Calu3 (cell line): ENCODE results near the gene GADL1. TPM values are rescaled to one million over a fixed set of nuclear protein-coding genes. Genes with fewer than 3 reads are reported as not detected.

ENCODE experiments used
- BruUV-seq: library from RNA; stranded (reverse); fragments of 400-500 nt; replicated peaks from 2 replicates; lab custom pipeline; 2021; lab: Mats Ljungman, UMichigan
- CTCF ChIA-PET: fragments of 300-600 bp; sonication (Branson Sonifier 250); formaldehyde crosslinking; loops from one replicate; lab custom pipeline; 2022; ENCODE audit warnings: antibody characterized with exemption; lab: Charles Lee
- DNase-seq: peaks from one replicate; pipeline ENCODE4 v3.0.0; 2022
- H3K27ac Mint-ChIP-seq: one replicate; pipeline ENCODE4 v1.8.0; 2022; ENCODE audit warnings: mixed read lengths; ENCODE audit not compliant: unreplicated experiment
- H3K27me3 Mint-ChIP-seq: one replicate; pipeline ENCODE4 v1.8.0; 2022; ENCODE audit warnings: mixed read lengths; ENCODE audit not compliant: unreplicated experiment
- H3K36me3 Mint-ChIP-seq: one replicate; pipeline ENCODE4 v1.8.0; 2022; ENCODE audit warnings: mild to moderate bottlenecking, moderate library complexity, mixed read lengths; ENCODE audit not compliant: insufficient read depth, unreplicated experiment
- H3K4me1 Mint-ChIP-seq: one replicate; pipeline ENCODE4 v1.8.0; 2022; ENCODE audit warnings: mild to moderate bottlenecking, low read depth, mixed read lengths; ENCODE audit not compliant: unreplicated experiment
- H3K4me3 Mint-ChIP-seq: one replicate; pipeline ENCODE4 v1.8.0; 2022; ENCODE audit warnings: mild to moderate bottlenecking, low read depth, moderate library complexity, mixed read lengths; ENCODE audit not compliant: unreplicated experiment
- H3K9me3 Mint-ChIP-seq: one replicate; pipeline ENCODE4 v1.8.0; 2022; ENCODE audit warnings: low read depth, mixed read lengths; ENCODE audit not compliant: unreplicated experiment
- CTCF ChIP-seq: fragments of 200-600 bp; IDR thresholded peaks from one replicate; pipeline ENCODE4 v1.8.0; 2022; ENCODE audit warnings: antibody characterized with exemption; ENCODE audit not compliant: unreplicated experiment
- intact Hi-C: fragments of 100-400 bp; cut with micrococcal nuclease; formaldehyde crosslinking; loops from one replicate; pipeline ENCODE4 v1.10.0; 2022; ENCODE audit not compliant: unreplicated experiment
- total RNA-seq: library from RNA; stranded (reverse); gene quantifications from 2 replicates; pipeline ENCODE4 v1.2.3, GENCODE V29; 2022

The GADL1 gene
- total RNA-seq, 1 experiment from 2014 or later, result not detected

GRCh38 chr3:30766522-30766921, 127.9 kb downstream of the GADL1 start:
- DNase-seq, result no peak
- CTCF ChIA-PET, result no interaction called here
- TF ChIP-seq CTCF, result no peak
- Mint-ChIP-seq H3K27me3 (no peaks in the 10 kb centered on the region), H3K9me3 (no peaks in the 10 kb centered on the region), H3K36me3 (no peaks in the 10 kb centered on the region), H3K4me1 (no peaks in the 10 kb centered on the region), H3K27ac (no peak overlapping the region), H3K4me3 (no peak overlapping the region)
- no TSS peak for BruUV-seq
- intact Hi-C loops, result no loop called here

- Mint-ChIP-seq H3K36me3 (no peaks in the 10 kb centered on the region), H3K27ac (no peak overlapping the region), H3K4me1 (no peaks in the 10 kb centered on the region), H3K27me3 (no peaks in the 10 kb centered on the region), H3K4me3 (no peak overlapping the region), H3K9me3 (no peaks in the 10 kb centered on the region)
- CTCF ChIA-PET, result no interaction called here
- intact Hi-C loops, result no loop called here
- no peak for TF ChIP-seq CTCF
- DNase-seq, result no peak
- no TSS peak for BruUV-seq
Measured at GRCh38 chr3:30764891-30765290, 129.6 kb downstream of the GADL1 start.

GRCh38 chr3:30764281-30764680, 130.2 kb downstream of the GADL1 start:
- CTCF ChIA-PET, result no interaction called here
- no peak overlapping the region for H3K4me3 Mint-ChIP-seq
- no peaks in the 10 kb centered on the region for H3K9me3 Mint-ChIP-seq
- intact Hi-C loops, result no loop called here
- no TSS peak for BruUV-seq
- no peak for TF ChIP-seq CTCF
- H3K36me3 Mint-ChIP-seq, result no peaks in the 10 kb centered on the region
- H3K4me1 Mint-ChIP-seq, result no peaks in the 10 kb centered on the region
- DNase-seq, result no peak
- no peak overlapping the region for H3K27ac Mint-ChIP-seq
- H3K27me3 Mint-ChIP-seq, result no peaks in the 10 kb centered on the region

- no TSS peak for BruUV-seq
- DNase-seq, result no peak
- H3K9me3 Mint-ChIP-seq, result no peaks in the 10 kb centered on the region
- no peaks in the 10 kb centered on the region for H3K4me1 Mint-ChIP-seq
- TF ChIP-seq CTCF, result no peak
- intact Hi-C loops, result no loop called here
- H3K4me3 Mint-ChIP-seq, result no peak overlapping the region
- no peak overlapping the region for H3K27ac Mint-ChIP-seq
- H3K36me3 Mint-ChIP-seq, result no peaks in the 10 kb centered on the region
- no peaks in the 10 kb centered on the region for H3K27me3 Mint-ChIP-seq
- CTCF ChIA-PET, result no interaction called here
Measured at GRCh38 chr3:30761374-30761773, 133.1 kb downstream of the GADL1 start.
